Small intestine (tissue), 7 donors: ENCODE measurements around the gene ANKRD40. TPM values are rescaled to one million over a fixed set of nuclear protein-coding genes. Genes with fewer than 3 reads are reported as not detected.

Source experiments
- DNase-seq, 2 donors: peaks; one replicate each; pipeline versions ENCODE4 v3.0.0 to v3.0.0-alpha.2; 2013
- FAIRE-seq: peaks from 2 replicates; lab custom pipeline; 2012; peaks lifted over from hg19 to GRCh38; lab: Jason Lieb, UNC
- H3K27ac ChIP-seq, 3 donors: one replicate each; pipeline ENCODE4 v1.5.1; 2013; ENCODE audit warnings: low read length in 2 of 3, mild to moderate bottlenecking in 2 of 3, control low read depth in 1 of 3, inconsistent platforms in 1 of 3, low read depth in 1 of 3, moderate library complexity in 1 of 3
- H3K27me3 ChIP-seq, 3 donors: one replicate each; pipeline ENCODE4 v1.6.1; 2013; ENCODE audit warnings: low read length in 3 of 3, inconsistent platforms in 1 of 3; ENCODE audit not compliant: control insufficient read depth in 3 of 3, insufficient read depth in 3 of 3
- H3K36me3 ChIP-seq, 3 donors: one replicate each; pipeline ENCODE4 v1.6.1; 2013; ENCODE audit warnings: low read length in 3 of 3, inconsistent platforms in 1 of 3, low read depth in 1 of 3, mild to moderate bottlenecking in 1 of 3, moderate library complexity in 1 of 3; ENCODE audit not compliant: control insufficient read depth in 3 of 3, insufficient read depth in 2 of 3
- H3K4me1 ChIP-seq, 3 donors: one replicate each; pipeline ENCODE4 v1.6.1; 2013; ENCODE audit warnings: low read length in 2 of 3, inconsistent platforms in 1 of 3, low read depth in 1 of 3, mild to moderate bottlenecking in 1 of 3, moderate library complexity in 1 of 3; ENCODE audit not compliant: control insufficient read depth in 3 of 3, insufficient read depth in 2 of 3
- H3K4me3 ChIP-seq, 3 donors: one replicate each; pipeline ENCODE4 v1.5.1; 2013; ENCODE audit warnings: low read length in 3 of 3, control low read depth in 1 of 3, inconsistent platforms in 1 of 3, low read depth in 1 of 3, mild to moderate bottlenecking in 1 of 3, moderate library complexity in 1 of 3
- H3K9me3 ChIP-seq, 2 donors: one replicate each; pipeline ENCODE4 v1.6.1; 2013; ENCODE audit warnings: low read depth in 1 of 2, low read length in 1 of 2; ENCODE audit not compliant: control insufficient read depth in 2 of 2, insufficient read depth in 1 of 2
- WGBS, 3 donors: extraction: QIAGEN DNeasy Blood & Tissue Kit; methylation state at CpG; one replicate each; pipeline ENCODE4 v1.1.7; 2013; 5-methylcytosine and 5-hydroxymethylcytosine counted together
- polyA plus RNA-seq, 4 donors: library from polyadenylated mRNA; stranded (reverse) in 3 of 4; unstranded in 1 of 4; fragments of 200-250 nt in 3 of 4; fragments of 120-200 nt in 1 of 4; gene quantifications; one replicate each; pipeline versions ENCODE4 v1.2.1 to v1.2.3, GENCODE V29; 2013
- donor health status: healthy with polysubstance abuse.
- donor health status: control.
- donor health status: control.
- donor health status: Bipolar disorder and iron deficiency.
- donor health status: healthy.

Gene ANKRD40
- polyA plus RNA-seq, 4 donors, result 5.7 to 23.8 (median 9.6) TPM

DNA sequence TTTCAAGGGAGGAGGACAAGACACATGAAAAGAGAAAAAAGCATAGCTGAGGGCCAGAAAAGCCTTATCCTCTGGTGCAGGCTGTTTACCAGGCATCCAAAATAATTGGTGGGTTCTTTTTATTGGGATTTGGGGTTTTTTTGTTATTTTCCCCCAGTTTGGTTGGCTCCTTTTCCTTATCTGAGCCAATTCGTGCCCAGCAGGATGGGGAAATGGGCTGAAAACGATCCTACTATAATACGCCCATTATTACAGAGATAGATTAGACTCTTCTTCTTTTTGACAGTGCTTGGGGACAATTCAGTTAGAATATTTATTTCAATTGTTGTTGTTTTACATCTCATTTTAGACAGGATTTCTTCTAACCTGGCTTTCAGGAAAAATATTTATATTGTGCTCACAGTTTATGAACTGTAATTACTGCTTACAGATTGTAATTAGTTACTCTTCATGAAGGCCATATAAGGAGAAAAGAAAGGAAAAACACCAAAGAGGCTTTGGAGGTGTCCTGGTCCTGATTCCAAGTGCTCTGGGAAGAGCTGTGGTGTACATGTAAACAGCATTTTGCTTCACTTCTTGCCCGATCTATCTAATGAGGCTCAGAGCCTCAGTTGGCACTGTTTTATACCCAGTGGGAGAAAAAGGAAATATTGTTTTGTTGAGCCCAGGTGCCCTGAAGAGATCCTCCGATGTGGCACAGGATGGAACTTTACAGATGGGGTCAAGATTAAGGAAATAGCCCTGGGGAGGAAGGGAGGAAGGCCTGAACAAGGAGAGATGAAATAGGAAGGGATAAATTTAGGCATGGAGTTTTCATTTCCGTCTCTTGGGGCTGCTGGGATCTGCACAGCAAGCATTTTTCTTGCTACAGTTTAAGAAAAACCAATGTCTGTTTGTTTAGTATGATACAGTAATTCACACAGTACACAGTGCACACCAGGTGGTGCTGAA, 611 bp upstream of the ANKRD40 start:
- H3K4me3 ChIP-seq, result peak overlapping the region in 2 of 3 donors; percentile 63 to 64
- no peak for FAIRE-seq
- 1 to 5% (median 4%) methylated on average over 6 of the region's 6 CpGs for WGBS, 3 donors
- H3K27ac ChIP-seq, result peak overlapping the region; percentile 75 to 96 (median 92)
- no peaks in the 10 kb centered on the region for H3K27me3 ChIP-seq
- DNase-seq, result peak; percentile 31 to 52
- no peaks in the 10 kb centered on the region for H3K9me3 ChIP-seq
- peaks cover 0 to 17% (median under 1%) of the 10 kb centered on the region in 3 donors for H3K36me3 ChIP-seq
- H3K4me1 ChIP-seq, result peaks cover 0 to 21% (median 3%) of the 10 kb centered on the region in 3 donors

DNA sequence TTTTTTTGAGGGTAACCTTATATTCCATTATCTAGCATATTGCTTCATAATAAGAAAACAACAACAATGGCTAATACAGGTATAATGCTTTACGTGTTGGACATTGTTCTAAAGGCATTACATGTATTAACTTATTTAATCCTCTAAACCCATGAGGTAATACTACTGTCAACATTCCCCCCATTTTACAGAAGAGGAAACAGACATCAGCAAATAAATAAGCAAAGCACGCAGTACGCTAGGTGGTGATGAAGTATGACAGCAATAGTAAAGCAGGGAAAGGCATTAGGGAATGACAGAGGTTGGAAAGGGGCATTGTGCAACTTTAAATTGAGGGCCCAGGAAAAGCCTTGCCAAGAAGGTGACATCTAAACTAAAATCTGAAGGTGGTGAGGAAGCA, 4.6 kb downstream of the ANKRD40 start:
- 89 to 90% (median 90%) methylated on average over 3 of the region's 3 CpGs for WGBS, 3 donors
- DNase-seq, result no peak
- peaks cover 6 to 39% (median 7%) of the 10 kb centered on the region in 3 donors for H3K36me3 ChIP-seq
- no peak for FAIRE-seq
- peaks cover 0 to 11% (median 0%) of the 10 kb centered on the region in 3 donors for H3K4me1 ChIP-seq
- no peak overlapping the region for H3K4me3 ChIP-seq
- H3K9me3 ChIP-seq, result no peaks in the 10 kb centered on the region
- no peak overlapping the region for H3K27ac ChIP-seq
- H3K27me3 ChIP-seq, result no peaks in the 10 kb centered on the region

DNA sequence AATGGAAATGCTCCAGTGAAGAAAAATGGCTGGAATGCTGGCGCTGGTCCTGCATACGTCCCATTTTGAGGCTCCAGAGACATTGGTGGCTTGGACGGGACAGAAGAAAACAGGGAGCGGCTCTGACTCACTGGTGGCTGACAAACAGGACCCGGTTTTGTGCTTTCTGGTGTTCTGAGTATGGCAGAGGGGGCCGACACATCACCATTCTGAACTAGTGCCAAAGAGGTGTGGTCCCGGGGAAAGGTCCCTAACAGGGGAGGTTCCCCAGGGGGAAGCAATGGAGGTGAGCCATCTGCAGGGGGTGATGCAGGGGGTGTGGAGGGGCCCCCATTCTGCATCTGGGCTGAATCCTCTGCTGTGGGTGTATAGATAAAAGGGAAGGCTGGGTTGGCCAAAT, 8.3 kb downstream of the ANKRD40 start:
- Histone ChIP-seq H3K9me3 (no peaks in the 10 kb centered on the region), H3K27me3 (no peaks in the 10 kb centered on the region), H3K4me3 (no peak overlapping the region), H3K27ac (no peak overlapping the region), H3K36me3 (peaks cover 10 to 44% (median 19%) of the 10 kb centered on the region in 3 donors), H3K4me1 (peaks cover 0 to 15% (median 0%) of the 10 kb centered on the region in 3 donors)
- DNase-seq (no peak), FAIRE-seq (no peak)
- WGBS, 3 donors, result 71 to 88% (median 77%) methylated on average over 7 of the region's 7 CpGs

DNA sequence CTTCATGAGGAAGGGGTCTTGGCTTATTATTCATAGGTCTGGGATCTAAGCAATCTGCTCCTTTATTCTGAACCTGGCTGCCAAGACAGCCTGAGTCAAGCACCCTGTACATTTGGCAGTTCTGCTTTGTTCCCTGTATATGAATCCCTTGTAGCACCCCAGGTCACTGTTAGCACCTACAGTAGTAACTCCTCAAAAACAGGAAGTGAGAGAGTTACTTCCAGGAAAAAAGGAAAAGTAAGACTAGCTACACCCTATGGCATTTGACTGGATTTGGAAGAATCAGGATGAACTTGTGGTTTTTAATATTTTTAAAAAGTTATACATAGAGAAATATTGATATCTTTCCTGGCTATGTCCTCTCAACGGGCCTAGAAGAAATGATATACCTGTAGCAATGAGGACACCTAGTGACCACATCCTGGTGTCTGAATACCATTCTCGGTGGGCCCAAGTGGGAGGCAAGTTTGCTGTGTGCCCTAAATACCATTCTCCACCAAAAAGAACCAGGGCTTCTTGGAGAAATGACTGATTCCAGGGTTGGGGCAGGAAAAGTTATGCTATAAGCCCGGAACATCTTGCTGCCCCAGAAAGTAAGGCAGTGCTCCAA, 9.9 kb downstream of the ANKRD40 start:
- peaks cover 10 to 39% (median 16%) of the 10 kb centered on the region in 3 donors for H3K36me3 ChIP-seq
- no peaks in the 10 kb centered on the region for H3K9me3 ChIP-seq
- FAIRE-seq (no peak), DNase-seq (peak; percentile 44 to 50)
- no peaks in the 10 kb centered on the region for H3K27me3 ChIP-seq
- H3K4me3 ChIP-seq, result no peak overlapping the region
- H3K4me1 ChIP-seq, result peaks cover 0 to 26% (median 2%) of the 10 kb centered on the region in 3 donors
- no peak overlapping the region for H3K27ac ChIP-seq
- WGBS, 3 donors, result 34 to 51% (median 43%) methylated on average over 3 of the region's 3 CpGs

DNA sequence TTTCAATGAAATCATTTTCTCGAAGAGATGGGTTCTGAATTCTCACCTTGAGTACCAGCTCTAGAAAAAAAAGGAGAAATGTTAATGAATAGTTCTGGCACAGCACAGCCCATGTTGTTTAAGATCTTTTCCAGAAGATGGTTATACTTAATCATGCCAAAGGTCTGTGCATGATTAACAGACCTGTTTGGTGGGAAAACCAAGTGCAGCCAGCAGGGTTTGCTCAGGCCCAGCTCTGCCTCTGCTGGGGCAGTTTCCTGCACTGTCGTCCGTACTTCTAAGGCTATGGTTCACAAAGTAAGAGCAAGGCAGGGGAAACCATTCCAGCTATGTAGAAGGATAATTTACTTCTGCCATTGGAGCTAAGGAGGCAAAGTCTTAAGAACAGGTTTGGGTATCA, 10.7 kb downstream of the ANKRD40 start:
- no peak for FAIRE-seq
- peaks cover 0 to 34% (median 2%) of the 10 kb centered on the region in 3 donors for H3K4me1 ChIP-seq
- WGBS, 3 donors, result 61 to 77% (median 69%) methylated on average over 3 of the region's 3 CpGs

DNA sequence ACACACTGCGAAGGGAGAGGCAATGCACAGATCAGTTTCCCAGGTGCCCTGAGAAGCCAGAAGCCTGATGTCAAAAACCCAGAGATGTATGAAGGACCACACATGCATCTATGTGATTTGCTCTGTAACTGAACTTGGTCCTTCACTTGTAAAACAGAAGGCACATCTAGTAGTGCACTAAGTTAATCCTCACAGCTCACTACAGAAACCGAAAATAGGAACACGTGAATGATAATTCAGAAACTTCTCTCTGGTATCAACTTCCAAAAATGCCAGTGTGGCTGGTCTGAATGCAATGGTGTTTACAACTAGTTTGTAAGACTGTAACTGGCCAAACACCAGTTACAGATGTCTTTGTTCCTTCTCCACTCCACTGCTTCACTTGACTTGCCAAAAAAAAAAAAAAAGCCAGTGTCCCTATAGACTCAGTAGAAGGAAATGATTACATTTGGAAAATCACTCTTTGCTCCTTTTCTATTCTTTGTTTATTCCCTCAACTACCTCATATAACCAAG, 11.3 kb downstream of the ANKRD40 start:
- Histone ChIP-seq H3K27ac (no peak overlapping the region), H3K4me3 (no peak overlapping the region), H3K4me1 (peaks cover 0 to 40% (median 2%) of the 10 kb centered on the region in 3 donors), H3K36me3 (peaks cover 10 to 33% (median 16%) of the 10 kb centered on the region in 3 donors), H3K9me3 (no peaks in the 10 kb centered on the region), H3K27me3 (no peaks in the 10 kb centered on the region)
- no peak for FAIRE-seq
- 80 to 91% (median 84%) methylated on average over 3 of the region's 3 CpGs for WGBS, 3 donors
- no peak for DNase-seq

More for the DNA sequence above, 10.7 kb downstream of the ANKRD40 start:
- H3K4me3 ChIP-seq, result no peak overlapping the region
- H3K36me3 ChIP-seq, result peaks cover 10 to 35% (median 16%) of the 10 kb centered on the region in 3 donors
- H3K27ac ChIP-seq, result no peak overlapping the region
- no peaks in the 10 kb centered on the region for H3K27me3 ChIP-seq
- DNase-seq, result no peak
- no peaks in the 10 kb centered on the region for H3K9me3 ChIP-seq

DNA sequence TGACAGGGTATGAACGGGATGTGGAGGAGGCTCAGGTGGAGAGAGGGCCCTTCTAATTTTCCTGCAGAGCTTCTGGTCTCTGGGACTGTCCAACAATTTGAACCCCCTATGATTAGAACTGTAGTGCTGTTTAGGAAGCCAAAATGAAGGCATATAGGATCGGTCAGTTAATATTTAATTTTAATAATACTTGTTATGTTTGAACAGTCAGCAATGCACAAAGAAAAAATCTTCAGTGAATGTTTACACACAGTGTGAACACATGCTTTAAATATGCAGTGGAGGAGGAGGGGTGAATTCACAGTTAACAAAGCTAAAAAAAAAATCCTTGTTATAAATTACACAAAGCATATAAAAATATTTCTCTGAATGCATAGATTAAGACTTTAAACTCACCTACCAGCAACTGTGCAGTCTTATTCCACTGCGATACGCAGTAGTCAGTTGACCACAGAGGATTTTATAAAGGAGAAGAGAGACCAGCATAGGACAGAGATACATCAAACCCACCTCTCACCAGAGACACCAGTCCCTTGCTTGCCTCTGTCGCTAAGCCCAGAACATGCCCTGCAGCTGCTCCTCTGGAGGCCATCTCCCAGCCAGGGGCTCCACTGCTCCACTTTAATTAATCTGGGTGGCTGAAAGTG, 14.6 kb downstream of the ANKRD40 start:
- 22 to 62% (median 45%) methylated on average over 5 of the region's 5 CpGs for WGBS, 3 donors
- DNase-seq (peak; percentile 78 to 79), FAIRE-seq (no peak)
- peaks cover 4 to 44% (median 12%) of the 10 kb centered on the region in 3 donors for H3K36me3 ChIP-seq
- no peaks in the 10 kb centered on the region for H3K9me3 ChIP-seq
- no peaks in the 10 kb centered on the region for H3K27me3 ChIP-seq
- H3K4me3 ChIP-seq, result no peak overlapping the region
- H3K27ac ChIP-seq, result peak overlapping the region; percentile 89 to 92 (median 90)
- H3K4me1 ChIP-seq, result peaks cover 0 to 71% (median 11%) of the 10 kb centered on the region in 3 donors
